Measurements from ENCODE around the gene CYSLTR2.

Gene CYSLTR2

DNA sequence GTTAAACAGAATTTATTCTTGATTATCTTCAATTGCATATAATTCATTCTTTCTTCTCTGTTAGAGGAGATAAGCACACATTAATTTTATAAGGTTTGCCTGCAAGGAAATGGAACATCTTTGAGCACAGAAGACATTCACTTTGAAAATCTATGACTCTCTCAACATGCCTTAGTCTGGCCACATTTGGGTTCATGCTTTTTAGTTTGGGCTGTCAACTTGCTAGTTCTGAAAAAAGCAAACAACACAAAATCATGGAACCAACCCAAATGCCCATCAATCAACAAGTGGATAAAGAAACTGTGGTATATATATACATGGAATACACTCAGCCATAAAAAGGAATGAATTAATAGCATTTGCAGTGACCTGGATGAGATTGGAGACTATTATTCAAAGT lies 71.5 kb downstream of the CYSLTR2 start:
- TF ChIP-seq CTCF (IDR thresholded peaks at IDR 0.05; ENCODE audit: control insufficient read depth, extremely low read depth, insufficient read depth) = no peak
- DNase-seq (ENCODE audit: low read depth) = no peak
- H3K4me3 ChIP-seq (ENCODE audit: low read depth, low read length) = no peak overlapping the region

DNA sequence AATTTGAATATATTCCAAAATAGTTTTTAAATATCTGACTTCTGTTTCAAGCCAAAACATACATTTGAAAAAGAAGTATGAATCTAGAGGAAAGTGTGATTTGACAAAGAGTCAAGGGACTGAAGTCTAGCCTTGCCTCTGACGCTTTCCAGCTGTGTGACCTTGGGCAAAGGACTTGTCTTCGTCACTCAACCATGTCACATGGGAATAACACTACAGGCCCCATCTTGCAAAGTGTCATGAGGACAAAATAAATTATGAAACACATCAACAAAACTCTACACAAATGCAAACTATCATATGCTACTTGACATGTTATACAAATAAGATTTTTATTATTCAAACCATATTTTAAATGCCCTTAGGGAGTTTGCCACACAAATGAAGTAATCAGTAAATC lies 73.0 kb downstream of the CYSLTR2 start:
- no peak for DNase-seq (ENCODE audit: low read depth)
- TF ChIP-seq CTCF (IDR thresholded peaks at IDR 0.05; ENCODE audit: control insufficient read depth, extremely low read depth, insufficient read depth) = no peak
- H3K4me3 ChIP-seq (ENCODE audit: low read depth, low read length) = no peak overlapping the region

DNA sequence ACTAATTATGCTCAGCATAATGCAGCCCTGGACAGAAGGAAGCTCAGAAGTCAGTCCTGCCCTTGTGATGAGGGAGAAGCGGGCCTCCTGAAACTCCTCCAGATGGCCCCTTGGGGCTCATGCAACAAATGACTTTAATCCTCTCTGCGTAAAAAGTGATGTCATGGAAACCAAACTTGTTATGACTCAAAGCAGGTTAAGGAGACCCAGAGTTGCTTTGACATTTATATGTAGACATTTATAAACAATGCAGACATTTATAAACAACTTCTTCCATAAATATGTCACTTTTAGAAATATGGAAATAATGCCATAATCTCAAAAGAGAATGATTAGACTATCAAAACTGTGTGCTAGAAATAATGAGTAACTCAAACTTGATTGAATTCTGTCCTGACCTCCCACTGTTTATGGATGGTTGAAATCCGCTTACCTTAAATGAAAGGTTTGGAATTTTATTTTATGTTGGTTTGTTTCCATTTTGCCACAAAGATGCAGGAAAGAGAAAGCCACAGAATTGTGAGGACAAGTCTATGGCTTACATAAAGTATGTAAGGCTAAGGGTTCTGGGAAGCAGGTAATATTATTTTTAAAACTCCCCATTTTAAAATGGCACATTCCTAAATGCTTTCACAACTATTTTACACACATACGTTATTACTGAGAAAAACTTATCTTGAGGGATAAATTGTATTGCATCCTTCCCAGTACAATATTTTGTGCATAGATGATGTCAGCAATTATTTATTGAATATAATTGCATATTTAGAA lies 73.7 kb downstream of the CYSLTR2 start:
- no peak for DNase-seq (ENCODE audit: low read depth)
- no peak overlapping the region for H3K4me3 ChIP-seq (ENCODE audit: low read depth, low read length)
- no peak for TF ChIP-seq CTCF (IDR thresholded peaks at IDR 0.05; ENCODE audit: control insufficient read depth, extremely low read depth, insufficient read depth)

GRCh38 chr13:48728226-48728625 lies 74.5 kb downstream of the CYSLTR2 start:
- no peak for DNase-seq (ENCODE audit: low read depth)
- TF ChIP-seq CTCF (IDR thresholded peaks at IDR 0.05; ENCODE audit: control insufficient read depth, extremely low read depth, insufficient read depth) = no peak
- no peak overlapping the region for H3K4me3 ChIP-seq (ENCODE audit: low read depth, low read length)

- no peak for TF ChIP-seq CTCF (IDR thresholded peaks at IDR 0.05; ENCODE audit: control insufficient read depth, extremely low read depth, insufficient read depth)
- DNase-seq (ENCODE audit: low read depth) = no peak
- H3K4me3 ChIP-seq (ENCODE audit: low read depth, low read length) = no peak overlapping the region
Observed at GRCh38 chr13:48728876-48729275, 75.1 kb downstream of the CYSLTR2 start.

GRCh38 chr13:48729856-48730255 lies 76.1 kb downstream of the CYSLTR2 start:
- no peak for TF ChIP-seq CTCF (IDR thresholded peaks at IDR 0.05; ENCODE audit: control insufficient read depth, extremely low read depth, insufficient read depth)
- no peak for DNase-seq (ENCODE audit: low read depth)
- no peak overlapping the region for H3K4me3 ChIP-seq (ENCODE audit: low read depth, low read length)
